ENCODE data around the gene SREBF1.
A peak's percentile ranks its signal among the peaks of the same experiment; 100 is the strongest.

SREBF1 gene

DNA sequence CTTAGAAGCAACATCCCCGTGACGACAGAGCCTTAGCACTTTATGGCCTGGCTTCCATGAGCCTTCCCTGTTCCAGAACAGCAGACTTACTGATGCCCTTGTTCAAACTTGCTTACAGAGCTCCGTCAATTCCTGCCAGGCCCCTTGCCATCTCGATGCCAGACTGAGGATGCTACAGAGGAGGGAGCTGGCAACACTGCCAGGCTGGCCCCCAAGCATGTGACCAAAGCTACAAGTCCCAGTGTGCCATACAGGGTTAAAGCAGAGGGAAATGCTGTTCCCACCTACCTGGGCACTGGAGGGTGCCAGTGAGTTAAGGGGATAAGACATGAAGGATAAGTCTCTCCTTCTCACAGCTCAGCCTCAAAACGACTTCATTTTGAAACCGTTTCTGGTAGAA lies 33.5 kb upstream of the SREBF1 start:
- in situ Hi-C loops (cut with HindIII; ENCODE audit: low sequenced_read_pairs), result no loop called here
- TF ChIP-seq, protein P1, sequence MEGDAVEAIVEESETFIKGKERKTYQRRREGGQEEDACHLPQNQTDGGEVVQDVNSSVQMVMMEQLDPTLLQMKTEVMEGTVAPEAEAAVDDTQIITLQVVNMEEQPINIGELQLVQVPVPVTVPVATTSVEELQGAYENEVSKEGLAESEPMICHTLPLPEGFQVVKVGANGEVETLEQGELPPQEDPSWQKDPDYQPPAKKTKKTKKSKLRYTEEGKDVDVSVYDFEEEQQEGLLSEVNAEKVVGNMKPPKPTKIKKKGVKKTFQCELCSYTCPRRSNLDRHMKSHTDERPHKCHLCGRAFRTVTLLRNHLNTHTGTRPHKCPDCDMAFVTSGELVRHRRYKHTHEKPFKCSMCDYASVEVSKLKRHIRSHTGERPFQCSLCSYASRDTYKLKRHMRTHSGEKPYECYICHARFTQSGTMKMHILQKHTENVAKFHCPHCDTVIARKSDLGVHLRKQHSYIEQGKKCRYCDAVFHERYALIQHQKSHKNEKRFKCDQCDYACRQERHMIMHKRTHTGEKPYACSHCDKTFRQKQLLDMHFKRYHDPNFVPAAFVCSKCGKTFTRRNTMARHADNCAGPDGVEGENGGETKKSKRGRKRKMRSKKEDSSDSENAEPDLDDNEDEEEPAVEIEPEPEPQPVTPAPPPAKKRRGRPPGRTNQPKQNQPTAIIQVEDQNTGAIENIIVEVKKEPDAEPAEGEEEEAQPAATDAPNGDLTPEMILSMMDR (IDR thresholded peaks at IDR 0.05; ENCODE audit: low read depth, low read length), result no peak
- DNase-seq (ENCODE audit: low read depth, low spot score), result no peak
- no peak overlapping the region for H3K4me3 ChIP-seq (ENCODE audit: low read depth, low read length)

DNA sequence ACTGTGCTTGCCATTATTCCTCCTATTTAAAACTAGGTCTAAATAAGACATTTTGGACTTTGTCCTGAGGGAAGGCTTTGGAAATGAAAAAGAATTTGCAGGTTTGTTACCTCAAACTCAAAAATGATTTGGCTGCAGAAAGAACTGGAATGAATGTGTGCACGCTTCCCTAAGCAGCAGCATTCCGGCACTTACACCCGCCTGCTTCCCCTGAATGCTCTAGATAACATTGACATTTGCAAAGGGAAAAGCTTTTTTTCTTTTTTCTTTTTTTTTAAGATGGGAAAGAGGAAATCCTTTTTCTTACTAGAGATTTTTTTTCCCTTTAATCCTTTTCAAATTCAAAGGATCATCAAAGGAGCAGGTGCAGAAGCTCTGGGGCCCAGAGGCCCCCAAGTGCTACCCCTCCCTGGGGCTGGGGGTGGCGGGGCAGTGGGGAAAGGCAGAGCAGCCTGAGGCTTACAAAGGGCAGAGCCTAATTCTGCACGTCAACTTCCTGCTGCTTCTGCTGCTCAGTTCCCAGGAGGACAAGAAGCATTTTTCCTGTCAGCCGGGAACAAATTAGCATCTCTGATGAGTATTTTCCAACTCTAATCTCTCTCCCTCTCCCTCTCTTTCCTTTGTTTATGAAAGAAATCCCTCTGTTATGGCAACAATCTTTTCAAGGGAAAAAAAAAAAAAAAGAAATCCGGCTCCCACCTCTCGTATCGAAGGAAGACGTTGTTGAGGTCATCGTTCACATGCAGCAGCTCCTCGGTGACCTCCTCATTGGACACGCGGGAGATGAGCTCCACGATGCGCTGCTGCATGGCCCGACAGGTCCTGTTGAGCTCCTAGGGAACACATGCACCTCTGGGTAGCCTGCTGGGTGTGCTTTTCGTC lies 32.1 kb upstream of the SREBF1 start:
- in situ Hi-C loops (cut with HindIII; ENCODE audit: low sequenced_read_pairs), result no loop called here
- DNase-seq (ENCODE audit: low read depth, low spot score), result peak; percentile 15
- TF ChIP-seq, protein P1 (IDR thresholded peaks at IDR 0.05; ENCODE audit: low read depth, low read length), result no peak
- no peak overlapping the region for H3K4me3 ChIP-seq (ENCODE audit: low read depth, low read length)

DNA sequence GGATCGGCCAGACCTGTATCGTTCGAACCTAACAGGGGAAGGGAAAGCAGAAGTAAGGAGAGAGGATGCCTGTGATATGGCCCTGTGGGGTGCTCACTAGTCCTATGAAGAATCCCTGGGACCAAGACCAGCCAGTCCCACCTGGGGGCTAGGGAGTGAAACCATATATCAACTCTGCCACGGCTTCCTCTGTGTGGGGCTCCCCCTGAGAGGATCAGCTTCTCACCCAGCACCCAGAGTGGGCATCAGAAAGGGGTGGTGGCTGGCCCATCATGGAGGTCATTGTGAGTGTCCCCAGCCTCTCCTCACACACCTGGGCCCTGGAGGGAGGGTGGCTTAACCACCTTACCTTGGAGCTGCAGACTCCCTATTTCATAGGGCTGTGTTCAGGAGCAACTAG lies 30.1 kb upstream of the SREBF1 start:
- TF ChIP-seq, protein P1 (IDR thresholded peaks at IDR 0.05; ENCODE audit: low read depth, low read length), result no peak
- in situ Hi-C loops (cut with HindIII; ENCODE audit: low sequenced_read_pairs), result no loop called here
- H3K4me3 ChIP-seq (ENCODE audit: low read depth, low read length), result no peak overlapping the region
- no peak for DNase-seq (ENCODE audit: low read depth, low spot score)

- no peak overlapping the region for H3K4me3 ChIP-seq (ENCODE audit: low read depth, low read length)
- DNase-seq (ENCODE audit: low read depth, low spot score), result no peak
- TF ChIP-seq, protein P1 (IDR thresholded peaks at IDR 0.05; ENCODE audit: low read depth, low read length), result no peak
- in situ Hi-C loops (cut with HindIII; ENCODE audit: low sequenced_read_pairs), result no loop called here
Observed at GRCh38 chr17:17866425-17866824, 29.6 kb upstream of the SREBF1 start.

- DNase-seq (ENCODE audit: low read depth, low spot score), result no peak
- in situ Hi-C loops (cut with HindIII; ENCODE audit: low sequenced_read_pairs), result no loop called here
Observed at GRCh38 chr17:17865035-17865434, 28.2 kb upstream of the SREBF1 start.

GRCh38 chr17:17860766-17861107 lies 24.0 kb upstream of the SREBF1 start:
- in situ Hi-C loops (cut with HindIII; ENCODE audit: low sequenced_read_pairs), result no loop called here
- H3K4me3 ChIP-seq (ENCODE audit: low read depth, low read length), result no peak overlapping the region
- TF ChIP-seq, protein P1 (IDR thresholded peaks at IDR 0.05; ENCODE audit: low read depth, low read length), result no peak
- no peak for DNase-seq (ENCODE audit: low read depth, low spot score)

More at GRCh38 chr17:17865035-17865434, 28.2 kb upstream of the SREBF1 start:
- TF ChIP-seq, protein P1 (IDR thresholded peaks at IDR 0.05; ENCODE audit: low read depth, low read length), result no peak
- no peak overlapping the region for H3K4me3 ChIP-seq (ENCODE audit: low read depth, low read length)
